ENCODE data around the gene UBR2.
"Not testable (repeated sequence)": the region's sequence is repeated elsewhere in the genome, so short reads cannot be mapped to it uniquely, and the experiment has no call there.

The UBR2 gene

DNA sequence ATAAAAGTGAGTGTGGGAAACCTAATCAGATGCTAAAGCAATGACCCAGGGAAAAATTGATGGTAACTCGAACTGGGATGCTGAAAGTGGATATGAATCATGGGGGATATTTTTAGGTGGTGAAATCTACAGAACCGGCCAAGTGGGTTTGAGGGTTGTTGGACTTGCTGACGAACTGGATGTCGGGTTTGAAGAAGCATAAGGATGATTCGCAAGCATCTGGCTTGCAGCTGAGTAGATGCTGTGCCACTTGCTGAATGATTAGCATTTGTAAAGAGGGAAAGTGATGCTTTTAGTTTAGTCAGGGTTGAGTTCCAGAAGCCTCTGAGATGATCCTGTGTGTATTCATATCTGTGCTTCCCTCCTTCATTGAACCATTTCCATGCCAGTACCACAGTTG lies 54.9 kb downstream of the UBR2 start:
- no peak for DNase-seq (ENCODE audit: low spot score)

DNA sequence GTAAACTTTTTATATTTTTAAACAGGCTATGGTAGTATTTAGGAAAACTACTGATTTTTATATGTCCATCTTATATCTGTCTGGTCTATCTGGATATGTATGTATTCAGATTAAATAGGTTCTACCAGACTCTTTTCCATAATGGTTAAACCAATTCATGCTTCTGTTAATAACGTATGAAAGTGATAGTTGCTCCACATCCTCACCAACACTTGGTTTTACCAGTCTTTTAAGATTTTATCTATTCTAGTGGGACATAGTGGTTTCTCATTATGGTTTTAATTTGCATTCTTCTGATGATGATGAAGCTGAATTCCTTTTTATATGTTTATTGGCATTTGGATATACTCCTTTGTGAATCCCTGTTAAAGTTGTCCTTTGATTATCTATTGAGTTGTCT lies 56.1 kb downstream of the UBR2 start:
- DNase-seq (ENCODE audit: low spot score): no peak

DNA sequence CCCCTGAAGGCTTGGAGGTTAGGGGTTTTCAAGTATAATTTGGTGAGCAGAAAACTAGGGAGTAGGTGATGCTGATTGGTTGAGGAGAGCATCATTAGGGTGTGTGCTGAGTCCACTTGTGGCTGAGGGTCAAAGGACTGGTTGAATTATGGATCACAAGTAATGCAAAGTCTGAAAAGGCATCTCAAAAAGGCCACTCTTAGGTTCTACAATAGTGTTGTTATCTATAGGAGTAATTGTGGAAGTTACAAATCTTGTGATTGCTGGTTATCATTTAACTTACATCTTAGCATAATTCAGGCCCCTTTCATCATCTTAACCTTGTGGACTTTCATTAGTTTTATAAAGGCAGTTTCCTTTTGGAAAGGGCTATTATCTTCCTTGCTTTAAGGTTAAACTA lies 60.8 kb downstream of the UBR2 start:
- no peak for DNase-seq (ENCODE audit: low spot score)

DNA sequence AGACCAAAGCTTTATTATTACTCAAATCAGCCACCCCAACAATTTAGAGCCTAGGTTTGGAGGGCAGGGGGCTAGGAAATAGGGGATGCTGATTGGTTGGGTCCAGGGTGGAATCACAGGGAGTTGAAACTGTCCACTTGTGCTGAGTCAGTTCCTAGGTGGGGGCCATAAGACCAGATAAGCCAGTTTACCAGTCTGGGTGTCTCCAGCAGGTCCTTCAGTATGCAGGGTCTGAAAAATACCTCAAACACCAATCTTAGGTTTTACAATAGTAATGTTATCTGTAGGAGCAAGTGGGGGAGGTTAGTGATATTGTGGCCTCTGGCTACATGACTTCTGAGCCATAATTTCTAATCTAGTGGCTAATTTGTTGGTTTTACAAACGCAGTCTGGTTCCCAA lies 63.2 kb downstream of the UBR2 start:
- DNase-seq (ENCODE audit: low spot score): no peak

DNA sequence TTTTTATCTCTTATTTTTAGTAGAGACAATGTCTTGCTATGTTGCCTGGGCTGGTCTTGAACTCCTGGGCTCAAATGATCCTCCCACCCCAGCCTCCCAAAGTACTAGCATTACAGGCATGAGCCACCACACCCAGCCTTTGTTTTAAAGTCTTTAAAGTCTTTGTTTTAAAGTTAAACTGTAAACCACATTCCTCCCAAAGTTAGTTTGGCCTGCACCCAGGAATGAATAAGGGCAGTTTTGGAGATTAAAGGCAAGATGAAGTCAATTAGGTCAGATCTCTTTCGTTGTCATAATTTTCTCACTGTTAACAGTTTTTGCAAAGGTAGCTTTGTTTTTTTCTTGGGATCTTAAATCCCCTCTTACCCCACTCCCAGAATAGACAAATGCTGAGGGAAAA lies 63.8 kb downstream of the UBR2 start:
- DNase-seq (ENCODE audit: low spot score): no peak

DNA sequence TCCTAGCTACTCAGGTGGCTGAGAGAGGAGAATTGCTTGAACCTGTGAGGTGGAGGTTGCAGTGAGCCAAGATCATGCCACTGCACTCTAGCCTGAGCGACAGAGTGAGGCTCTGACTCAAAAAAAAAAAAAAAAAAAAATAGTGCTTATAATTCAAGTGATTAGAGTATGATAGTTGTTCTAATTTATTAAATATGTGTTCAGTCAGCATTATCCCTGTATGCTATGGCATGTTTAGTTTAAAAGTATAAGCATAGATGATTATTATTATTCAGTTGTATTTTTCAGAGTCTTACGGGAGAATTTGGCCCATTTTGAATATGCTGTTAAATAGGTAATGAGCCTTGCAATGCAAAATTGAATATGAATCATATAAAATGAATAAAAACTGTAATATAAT lies 64.8 kb downstream of the UBR2 start:
- DNase-seq (ENCODE audit: low spot score): no peak

DNA sequence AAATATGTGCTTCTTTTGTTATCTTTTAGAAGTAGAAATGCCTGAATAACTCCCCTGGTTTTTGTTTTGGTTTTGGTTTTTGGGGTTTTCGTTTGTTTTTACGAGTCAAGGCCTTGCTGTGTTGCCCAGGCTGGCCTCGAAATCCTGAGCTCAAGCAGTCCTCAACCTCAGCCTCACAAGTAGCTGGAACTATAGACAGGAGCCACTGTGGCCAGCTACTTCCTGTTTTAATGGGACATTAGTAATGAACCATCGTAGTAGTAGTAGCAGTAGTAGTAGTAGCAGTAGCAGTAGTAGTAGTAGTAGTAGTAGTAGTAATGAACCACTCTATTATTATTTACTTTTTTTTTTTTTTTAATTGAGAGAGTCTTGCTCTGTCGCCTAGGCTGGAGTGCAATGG lies 66.0 kb downstream of the UBR2 start:
- DNase-seq (ENCODE audit: low spot score): no peak

DNA sequence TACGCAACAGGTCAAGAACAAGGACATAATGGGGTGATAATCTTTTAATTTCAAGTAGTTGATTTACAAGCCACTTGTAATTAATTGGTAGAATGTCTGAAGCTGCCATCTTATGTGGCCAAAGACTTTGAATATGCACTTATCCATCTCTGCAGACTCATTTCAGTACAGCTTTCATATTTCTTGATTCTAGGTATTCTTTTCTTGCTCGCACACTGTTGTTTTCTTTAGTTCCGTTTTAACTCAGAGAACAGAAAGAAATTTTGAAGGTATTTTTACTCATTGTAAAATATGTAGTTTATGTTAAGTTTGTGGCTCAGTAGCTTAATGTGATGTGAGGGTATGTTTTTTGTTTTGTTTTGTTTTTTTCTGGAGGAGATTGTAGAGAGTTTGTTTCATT lies 73.9 kb downstream of the UBR2 start:
- no peak for DNase-seq (ENCODE audit: low spot score)

DNA sequence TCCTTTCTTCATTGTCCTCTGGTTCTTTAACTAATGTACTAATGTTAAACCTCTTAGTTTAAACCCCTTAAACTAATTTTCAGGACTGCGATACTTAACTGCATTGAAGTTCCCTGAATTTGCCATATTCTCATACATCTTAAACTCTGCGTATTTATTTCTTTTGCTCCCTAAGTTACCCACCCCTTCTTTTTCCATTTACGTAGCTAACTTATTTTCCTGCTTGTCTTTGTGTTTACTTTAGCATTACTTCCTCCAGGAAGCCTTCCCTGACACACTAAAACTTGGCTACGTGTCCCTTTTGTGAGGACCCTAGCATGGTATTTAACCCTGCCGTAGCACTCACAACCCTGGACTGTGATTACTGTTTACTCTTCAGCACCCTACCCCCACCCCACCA lies 79.0 kb downstream of the UBR2 start:
- DNase-seq (ENCODE audit: low spot score): no peak

DNA sequence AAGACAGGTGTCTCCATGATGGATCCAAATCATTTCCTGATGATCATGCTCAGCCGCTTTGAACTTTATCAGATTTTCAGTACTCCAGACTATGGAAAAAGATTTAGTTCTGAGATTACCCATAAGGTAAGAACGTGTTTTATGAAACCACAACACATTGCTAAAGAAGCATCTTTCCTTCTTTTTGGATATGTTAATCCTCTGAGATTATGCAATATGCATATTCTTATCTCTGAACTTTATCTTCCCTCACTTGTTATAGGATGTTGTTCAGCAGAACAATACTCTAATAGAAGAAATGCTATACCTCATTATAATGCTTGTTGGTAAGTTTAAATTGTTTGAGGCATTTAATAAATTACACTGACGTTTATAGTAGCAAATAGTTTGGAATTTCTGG lies 80.4 kb downstream of the UBR2 start:
- DNase-seq (ENCODE audit: low spot score): no peak

DNA sequence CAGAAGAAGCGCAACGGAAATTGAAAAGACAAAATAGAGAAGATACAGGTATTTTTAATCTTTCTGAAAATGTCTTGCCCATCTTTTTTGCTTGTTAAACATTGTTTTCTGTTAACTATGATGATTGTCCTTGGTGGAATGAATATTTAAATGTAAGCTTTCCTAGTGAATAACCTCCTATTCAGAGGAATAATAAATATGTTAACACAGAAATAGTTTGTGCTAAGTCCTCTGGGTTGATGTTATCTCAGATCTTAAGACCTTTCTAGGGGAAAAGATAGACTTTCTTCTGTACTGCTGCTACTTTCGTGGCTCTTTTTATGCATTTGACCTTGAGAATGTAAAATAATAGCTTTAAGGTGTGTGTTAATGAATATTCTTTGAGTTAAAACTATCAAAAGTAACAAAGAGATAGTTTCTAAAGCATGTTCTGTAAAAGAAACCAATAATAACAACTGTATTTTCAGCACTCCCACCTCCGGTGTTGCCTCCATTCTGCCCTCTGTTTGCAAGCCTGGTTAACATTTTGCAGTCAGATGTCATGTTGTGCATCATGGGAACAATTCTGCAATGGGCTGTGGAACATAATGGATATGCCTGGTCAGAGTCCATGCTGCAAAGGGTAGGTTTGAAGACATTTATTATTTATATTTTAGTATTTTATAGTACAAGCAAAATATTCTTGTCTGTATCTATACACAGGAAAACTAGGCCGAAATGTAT lies 88.4 kb downstream of the UBR2 start:
- no peak for DNase-seq (ENCODE audit: low spot score)

DNA sequence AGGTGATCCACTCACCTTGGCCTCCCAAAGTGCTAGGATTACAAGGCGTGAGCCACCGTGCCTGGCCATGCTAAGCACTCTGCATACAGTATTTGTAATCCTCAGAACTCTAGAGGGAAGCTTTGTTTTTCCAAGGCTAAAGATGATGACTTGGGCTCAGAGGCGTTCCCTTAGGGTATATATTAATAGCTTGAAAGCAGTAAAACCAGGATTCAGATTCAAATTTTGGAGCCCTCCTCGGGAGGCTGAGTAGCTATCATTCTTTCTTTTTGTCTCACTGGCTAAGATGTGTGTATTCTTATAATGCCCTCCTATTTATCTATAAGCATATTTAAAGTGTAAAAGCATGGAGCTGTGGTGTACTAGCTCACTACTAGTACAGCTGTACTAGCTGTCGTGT lies 90.0 kb downstream of the UBR2 start:
- no peak for DNase-seq (ENCODE audit: low spot score)

DNA sequence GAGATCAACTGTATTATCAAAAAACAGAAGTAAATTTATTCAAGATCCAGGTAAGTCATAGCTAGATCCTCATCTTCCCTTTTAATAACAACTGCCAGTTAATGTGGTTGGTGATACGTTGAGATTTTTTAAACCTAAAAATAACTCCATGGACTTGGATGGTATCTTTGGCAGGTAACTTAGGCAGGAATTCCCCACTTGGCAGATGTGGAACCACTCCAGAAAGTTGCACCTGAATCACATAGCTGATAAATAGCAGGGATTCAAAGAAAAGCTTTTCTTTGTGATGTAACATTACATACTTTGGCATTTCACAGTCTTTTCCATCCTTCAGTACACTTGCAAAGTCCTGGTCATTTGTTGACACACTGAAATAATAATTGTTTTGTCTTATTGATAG lies 96.0 kb downstream of the UBR2 start:
- DNase-seq (ENCODE audit: low spot score): no peak

DNA sequence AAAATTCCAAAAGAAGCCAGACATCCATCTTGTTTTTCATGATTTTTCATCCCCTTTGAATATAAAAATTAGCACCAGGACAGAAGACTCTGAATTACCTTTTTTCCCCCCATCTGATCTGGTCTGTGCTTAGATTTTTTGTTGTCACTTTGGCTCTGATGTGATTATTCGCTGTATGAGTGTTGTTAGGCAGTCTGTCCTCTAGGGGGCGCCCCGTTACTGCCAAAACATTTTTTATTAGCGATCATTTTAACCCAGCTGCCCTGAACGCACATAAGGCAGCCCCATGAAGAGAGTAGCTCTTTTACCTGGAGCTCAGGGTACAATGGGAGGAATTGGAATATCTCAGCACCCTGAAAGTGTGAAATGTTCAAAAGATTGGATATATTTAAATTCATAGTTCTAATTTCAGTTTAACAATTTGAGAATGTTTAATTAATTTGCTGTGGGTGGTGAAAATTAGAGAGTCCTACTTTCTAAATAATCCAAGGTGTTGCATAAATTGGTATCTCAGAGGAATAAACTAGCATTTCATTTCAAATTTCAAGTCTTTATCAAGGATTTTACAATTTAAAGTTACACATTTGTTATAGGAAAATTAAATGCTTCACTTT lies 97.8 kb downstream of the UBR2 start:
- peak; percentile 57 for DNase-seq (ENCODE audit: low spot score)

DNA sequence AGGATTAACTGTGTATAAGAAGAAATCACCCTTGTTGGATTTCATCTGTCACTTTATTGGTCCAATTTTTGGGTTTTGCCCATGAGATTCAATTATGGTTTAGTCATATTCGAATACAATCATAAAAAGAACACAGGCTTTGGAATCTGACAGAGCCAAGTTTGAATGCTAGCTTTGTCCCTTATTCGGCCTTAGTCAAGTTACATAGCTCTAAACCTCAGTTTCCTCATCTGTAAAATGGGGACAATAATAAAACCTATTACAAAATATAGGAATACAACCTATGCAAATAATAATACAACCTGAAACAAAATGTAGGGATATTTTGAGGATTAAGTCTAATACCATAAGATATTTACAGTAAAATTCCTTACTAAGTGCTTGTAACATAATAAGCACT lies 100.9 kb downstream of the UBR2 start:
- DNase-seq (ENCODE audit: low spot score): no peak

DNA sequence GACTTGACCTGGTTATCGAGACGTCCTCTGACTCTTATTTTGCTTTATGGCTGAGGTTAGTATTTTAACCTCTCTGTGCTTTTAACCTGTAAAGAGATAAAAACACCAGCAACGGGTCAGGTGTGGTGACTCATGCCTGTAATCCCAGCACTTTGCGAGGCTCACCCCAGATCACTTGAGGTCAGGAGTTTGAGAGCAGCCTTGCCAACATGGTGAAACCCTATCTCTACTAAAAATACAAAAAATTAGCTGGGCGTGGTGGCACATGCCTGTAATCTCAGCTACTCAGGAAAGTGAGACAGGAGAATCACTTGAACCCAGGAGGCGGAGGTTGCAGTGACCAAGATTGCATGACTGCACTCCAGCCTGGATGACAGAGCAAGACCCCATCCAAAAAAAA lies 110.5 kb downstream of the UBR2 start:
- not testable (repeated sequence) for DNase-seq (ENCODE audit: low spot score)

DNA sequence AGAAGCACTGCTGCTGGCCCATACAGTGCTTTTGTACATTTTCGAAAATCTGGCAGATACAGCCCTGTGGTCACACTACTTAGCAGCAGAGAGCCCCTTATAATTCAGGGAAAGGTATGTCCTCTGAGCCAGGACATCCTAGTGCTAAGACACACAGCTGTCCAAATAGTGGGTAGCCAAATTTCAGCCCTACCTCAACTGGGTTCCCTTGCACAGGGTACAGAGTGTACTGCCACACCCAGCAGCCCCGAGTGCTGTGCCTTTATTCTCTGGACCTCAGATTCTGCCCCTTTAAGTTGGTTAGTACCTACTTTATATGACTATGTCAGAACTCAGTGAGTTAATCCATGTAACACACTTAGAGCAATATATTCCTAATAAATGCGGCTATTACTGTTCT lies 111.0 kb downstream of the UBR2 start:
- DNase-seq (ENCODE audit: low spot score): no peak

DNA sequence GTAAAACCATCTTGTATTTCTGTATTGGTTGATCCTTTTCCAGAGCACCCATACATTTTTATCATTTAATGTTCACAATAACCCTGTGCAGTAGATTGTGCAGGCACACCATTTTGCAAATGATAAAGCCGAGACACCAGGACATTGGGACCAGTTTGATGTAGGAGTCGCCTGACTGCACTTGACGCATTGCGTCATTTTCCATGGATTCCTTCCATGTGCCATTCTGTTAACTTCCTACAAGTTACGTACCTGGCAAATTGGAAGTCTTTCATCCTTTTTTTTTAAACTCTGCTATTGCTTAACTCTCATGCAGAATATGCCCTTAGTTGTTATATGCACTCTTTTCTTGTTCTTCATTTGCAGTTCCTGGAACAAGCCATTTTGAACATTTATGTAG lies 115.5 kb downstream of the UBR2 start:
- DNase-seq (ENCODE audit: low spot score): no peak

DNA sequence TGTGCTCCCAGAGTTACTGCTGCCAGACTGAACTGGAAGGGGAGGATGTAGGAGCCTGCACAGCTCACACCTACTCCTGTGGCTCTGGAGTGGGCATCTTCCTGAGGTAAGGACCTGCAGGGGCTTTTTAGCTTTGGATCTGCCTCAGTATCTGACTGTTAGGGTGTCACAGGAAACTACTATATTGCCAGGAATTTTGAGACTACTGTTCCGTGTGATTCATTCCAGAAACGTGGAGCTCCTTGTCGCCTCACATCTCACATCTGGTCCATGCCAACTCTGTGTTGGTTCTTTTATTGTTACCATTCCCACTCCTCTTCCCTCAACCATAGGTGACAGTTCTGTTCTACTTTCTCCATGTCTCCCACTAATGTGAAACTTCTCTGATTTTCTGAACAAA lies 124.5 kb downstream of the UBR2 start:
- DNase-seq (ENCODE audit: low spot score): no peak

DNA sequence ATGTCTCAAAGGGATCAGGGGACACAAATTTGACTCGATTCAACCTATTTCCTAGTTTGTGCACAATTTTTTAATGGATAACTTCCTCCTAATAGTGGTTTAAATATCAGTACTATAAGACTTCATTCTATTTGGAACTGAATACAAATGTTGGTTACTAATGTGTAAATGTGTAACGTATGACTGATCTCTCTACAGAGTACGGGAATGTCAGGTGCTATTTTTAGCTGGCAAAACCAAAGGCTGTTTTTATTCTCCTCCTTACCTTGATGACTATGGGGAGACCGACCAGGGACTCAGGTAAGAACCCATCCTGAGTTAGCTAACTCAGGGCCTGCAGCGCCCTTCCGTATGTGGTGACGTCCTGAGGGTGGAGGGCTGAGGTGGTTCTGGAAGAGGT lies 125.5 kb downstream of the UBR2 start:
- no peak for DNase-seq (ENCODE audit: low spot score)

DNA sequence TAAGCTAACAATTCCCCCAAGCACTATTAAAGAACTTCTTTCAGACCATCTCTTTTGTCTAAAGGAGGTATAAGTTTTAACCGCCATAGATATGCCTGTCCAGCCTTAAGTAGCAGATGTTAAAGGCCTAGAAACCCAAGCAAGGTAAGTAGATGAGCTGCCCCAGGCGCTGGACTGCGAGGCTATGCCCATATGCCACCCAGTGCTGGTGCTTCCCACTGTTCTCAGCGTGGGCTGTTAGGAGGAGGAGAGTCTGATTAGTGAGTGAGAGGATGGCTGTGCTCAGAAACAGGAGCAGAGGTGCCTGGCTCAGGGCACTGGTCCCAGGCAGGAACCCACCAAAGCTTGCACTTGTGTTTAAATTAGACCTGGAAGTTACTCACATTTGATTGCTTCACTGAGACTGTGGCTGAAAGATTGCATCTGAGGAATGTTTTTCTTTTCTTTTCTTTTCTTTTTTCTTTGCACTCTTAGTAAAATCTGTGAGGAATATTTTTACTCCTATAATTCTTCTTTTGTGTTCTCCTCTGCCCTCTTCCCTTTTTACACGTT lies 126.4 kb downstream of the UBR2 start:
- DNase-seq (ENCODE audit: low spot score): no peak

DNA sequence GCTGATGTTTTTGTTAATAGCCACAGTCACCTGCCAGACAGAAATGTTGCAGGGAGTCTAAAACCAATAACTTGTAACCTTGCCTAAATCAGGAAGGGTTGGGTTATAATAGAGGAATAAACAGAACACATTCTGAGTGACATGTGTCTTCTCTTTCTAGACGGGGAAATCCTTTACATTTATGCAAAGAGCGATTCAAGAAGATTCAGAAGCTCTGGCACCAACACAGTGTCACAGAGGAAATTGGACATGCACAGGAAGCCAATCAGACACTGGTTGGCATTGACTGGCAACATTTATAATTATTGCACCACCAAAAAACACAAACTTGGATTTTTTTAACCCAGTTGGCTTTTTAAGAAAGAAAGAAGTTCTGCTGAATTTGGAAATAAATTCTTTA lies 127.0 kb downstream of the UBR2 start:
- no peak for DNase-seq (ENCODE audit: low spot score)

DNA sequence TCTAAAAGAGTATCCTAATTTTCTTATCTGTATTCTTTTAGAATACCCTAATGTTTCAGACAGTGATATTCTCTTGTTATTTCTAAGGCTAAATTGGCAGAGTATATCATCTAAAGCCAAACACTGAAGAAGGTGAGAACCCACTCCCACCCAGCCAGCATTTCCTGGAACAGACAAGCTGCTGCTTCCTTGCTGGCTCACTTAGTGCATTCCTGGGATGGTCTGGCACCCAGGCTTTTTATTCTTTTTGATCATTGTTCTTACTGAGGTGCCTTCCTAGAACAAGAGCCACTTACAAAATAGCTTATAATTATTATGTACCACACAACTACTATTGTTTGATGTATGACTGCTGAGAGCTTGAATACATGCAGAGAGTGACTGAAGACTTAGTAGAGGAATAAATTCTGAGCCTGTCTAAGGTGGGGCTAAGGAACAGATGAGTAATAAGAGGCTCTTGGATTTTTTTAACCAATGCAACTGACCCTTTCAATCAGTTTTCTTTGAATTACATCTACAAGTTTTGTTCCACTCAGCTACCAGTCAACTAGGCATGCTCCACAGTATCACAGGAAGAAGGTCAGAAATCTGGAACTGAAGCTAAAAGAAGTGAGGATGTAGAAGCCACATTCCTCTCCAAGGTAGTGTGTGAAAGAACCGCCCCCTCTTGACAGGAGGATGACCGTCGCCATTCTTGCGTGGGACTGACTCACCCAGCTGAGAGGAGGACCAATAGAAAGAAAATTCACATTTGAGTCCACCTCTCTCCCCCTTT lies 128.5 kb downstream of the UBR2 start:
- no peak for DNase-seq (ENCODE audit: low spot score)
